H9 (cell line): ENCODE results near the gene TMEM219. TPM values are rescaled to one million over a fixed set of nuclear protein-coding genes. Genes with fewer than 3 reads are reported as not detected.

Source experiments
- DNase-seq: peaks from one replicate; pipeline ENCODE4 v3.0.0-alpha.2; 2017
- H2AFZ ChIP-seq: one replicate; pipeline ENCODE4 v1.6.1; 2013; ENCODE audit warnings: mild to moderate bottlenecking, low read length, control low read depth, moderate library complexity
- H2AK5ac ChIP-seq: 2 replicates; pipeline ENCODE4 v1.6.1; 2013; ENCODE audit warnings: low read length, control low read depth, mixed read lengths; ENCODE audit not compliant: insufficient read length
- H2BK120ac ChIP-seq: one replicate; pipeline ENCODE4 v1.6.1; 2013; ENCODE audit warnings: low read depth, mild to moderate bottlenecking, low read length, control low read depth, inconsistent platforms; ENCODE audit not compliant: poor library complexity, severe bottlenecking
- H2BK12ac ChIP-seq: 2 replicates; pipeline ENCODE4 v1.6.1; 2013; ENCODE audit warnings: low read length, control low read depth, mixed read lengths, low read depth; ENCODE audit not compliant: insufficient read length
- H2BK15ac ChIP-seq: 2 replicates; pipeline ENCODE4 v1.6.1; 2013; ENCODE audit warnings: low read depth, low read length, control low read depth
- H2BK20ac ChIP-seq: one replicate; pipeline ENCODE4 v1.6.1; 2013; ENCODE audit warnings: low read depth, mild to moderate bottlenecking, low read length, control low read depth, inconsistent platforms; ENCODE audit not compliant: poor library complexity, severe bottlenecking
- H2BK5ac ChIP-seq: 2 replicates; pipeline ENCODE4 v1.6.1; 2013; ENCODE audit warnings: low read length, control low read depth, mixed read lengths; ENCODE audit not compliant: insufficient read length
- H3K14ac ChIP-seq: 2 replicates; pipeline ENCODE4 v1.6.1; 2013; ENCODE audit warnings: low read length, control low read depth; ENCODE audit not compliant: insufficient read depth
- H3K18ac ChIP-seq: 2 replicates; pipeline ENCODE4 v1.6.1; 2013; ENCODE audit warnings: low read depth, mild to moderate bottlenecking, mixed read lengths, low read length, control low read depth; ENCODE audit not compliant: insufficient read length
- H3K23ac ChIP-seq: 2 replicates; pipeline ENCODE4 v1.6.1; 2013; ENCODE audit warnings: low read length, control low read depth, mixed read lengths, low read depth; ENCODE audit not compliant: insufficient read length
- H3K23me2 ChIP-seq: 2 replicates; pipeline ENCODE4 v1.6.1; 2013; ENCODE audit warnings: low read depth, mild to moderate bottlenecking, mixed read lengths, low read length, control low read depth; ENCODE audit not compliant: insufficient read length, poor library complexity, severe bottlenecking
- H3K27ac ChIP-seq: 2 replicates; pipeline ENCODE4 v1.5.1; 2013; ENCODE audit warnings: low read length, control low read depth, mixed read lengths, low read depth; ENCODE audit not compliant: insufficient read length
- H3K27me3 ChIP-seq: 2 replicates; pipeline ENCODE4 v1.6.1; 2013; ENCODE audit warnings: low read length, control low read depth, inconsistent platforms; ENCODE audit not compliant: insufficient read depth
- H3K4ac ChIP-seq: 2 replicates; pipeline ENCODE4 v1.6.1; 2013; ENCODE audit warnings: low read depth, mild to moderate bottlenecking, control low read depth, inconsistent platforms, low read length, moderate library complexity
- H3K4me1 ChIP-seq: 2 replicates; pipeline ENCODE4 v1.6.1; 2013; ENCODE audit warnings: low read length, control low read depth, inconsistent platforms; ENCODE audit not compliant: insufficient read depth
- H3K4me2 ChIP-seq: 2 replicates; pipeline ENCODE4 v1.6.1; 2013; ENCODE audit warnings: low read length, control low read depth, mixed read lengths; ENCODE audit not compliant: insufficient read length, insufficient read depth
- H3K56ac ChIP-seq: 2 replicates; pipeline ENCODE4 v1.6.1; 2013; ENCODE audit warnings: low read depth, mild to moderate bottlenecking, mixed read lengths, low read length, control low read depth; ENCODE audit not compliant: insufficient read length
- H3K79me1 ChIP-seq: 2 replicates; pipeline ENCODE4 v1.6.1; 2013; ENCODE audit warnings: low read depth, mild to moderate bottlenecking, moderate library complexity, low read length, control low read depth, inconsistent platforms; ENCODE audit not compliant: insufficient read depth, poor library complexity, severe bottlenecking
- H3K79me2 ChIP-seq: 2 replicates; pipeline ENCODE4 v1.6.1; 2013; ENCODE audit warnings: low read length, control low read depth, inconsistent platforms; ENCODE audit not compliant: insufficient read depth
- H3K9ac ChIP-seq: 2 replicates; pipeline ENCODE4 v1.6.1; 2013; ENCODE audit warnings: low read length, control low read depth, mixed read lengths; ENCODE audit not compliant: insufficient read length; ENCODE audit errors: extremely low read depth
- H3K9me3 ChIP-seq: one replicate; pipeline ENCODE4 v1.6.1; 2013; ENCODE audit warnings: low read depth, low read length, inconsistent platforms; ENCODE audit not compliant: control insufficient read depth
- H3T11ph ChIP-seq: one replicate; pipeline ENCODE4 v1.6.1; 2013; ENCODE audit warnings: mild to moderate bottlenecking, low read length, control low read depth, inconsistent platforms
- H4K20me1 ChIP-seq: one replicate; pipeline ENCODE4 v1.6.1; 2013; ENCODE audit not compliant: control insufficient read depth, insufficient read length, insufficient read depth
- H4K5ac ChIP-seq: 2 replicates; pipeline ENCODE4 v1.6.1; 2013; ENCODE audit warnings: low read depth, mild to moderate bottlenecking, mixed read lengths, low read length, control low read depth; ENCODE audit not compliant: insufficient read length
- H4K8ac ChIP-seq: replicated peaks from 2 replicates; pipeline ENCODE4 v1.6.1; 2013; ENCODE audit warnings: low read length, control low read depth, mixed read lengths, low read depth; ENCODE audit not compliant: insufficient read length
- H4K91ac ChIP-seq: 2 replicates; pipeline ENCODE4 v1.6.1; 2013; ENCODE audit warnings: low read depth, mild to moderate bottlenecking, moderate library complexity, mixed read lengths, low read length, control low read depth; ENCODE audit not compliant: insufficient read length
- H3K27ac Mint-ChIP-seq, 3 experiments: 2 replicates in 2 of 3; 3 replicates in 1 of 3; pipeline ENCODE4 v1.8.0; 2020 to 2021; ENCODE audit warnings: mixed read lengths in 3 of 3, mild to moderate bottlenecking in 1 of 3, moderate library complexity in 1 of 3
- H3K27me3 Mint-ChIP-seq: 2 replicates; pipeline ENCODE4 v1.8.0; 2021; ENCODE audit warnings: low read depth, mild to moderate bottlenecking, moderate library complexity, mixed read lengths
- H3K36me3 Mint-ChIP-seq, 3 experiments: 2 replicates in 2 of 3; 3 replicates in 1 of 3; pipeline ENCODE4 v1.8.0; 2020 to 2021; ENCODE audit warnings: low read depth in 3 of 3, mixed read lengths in 3 of 3; ENCODE audit not compliant: insufficient read depth in 1 of 3
- H3K4me1 Mint-ChIP-seq, 2 experiments: 2 replicates each; pipeline ENCODE4 v1.8.0; 2020; ENCODE audit warnings: mixed read lengths in 2 of 2
- H3K4me3 Mint-ChIP-seq, 2 experiments: 2 replicates in 1 of 2; 3 replicates in 1 of 2; pipeline ENCODE4 v1.8.0; 2020 to 2021; ENCODE audit warnings: mild to moderate bottlenecking in 2 of 2, mixed read lengths in 2 of 2, moderate library complexity in 1 of 2
- H3K9me3 Mint-ChIP-seq, 2 experiments: 2 replicates in 1 of 2; 3 replicates in 1 of 2; pipeline ENCODE4 v1.8.0; 2020; ENCODE audit warnings: mild to moderate bottlenecking in 2 of 2, mixed read lengths in 2 of 2, moderate library complexity in 1 of 2
- WGBS: extraction: QIAGEN DNeasy Blood & Tissue Kit; methylation state at CpG from one replicate; pipeline ENCODE4 v1.1.7; 2013; ENCODE audit warnings: missing lambda C conversion rate, low lambda C conversion rate, mixed read lengths; ENCODE audit not compliant: insufficient read length; ENCODE audit errors: extremely low coverage; 5-methylcytosine and 5-hydroxymethylcytosine counted together
- total RNA-seq: library from RNA; stranded (reverse); gene quantifications from 2 replicates; pipeline ENCODE4 v1.2.1, GENCODE V29; 2021
- TF ChIP-seq, protein P1 (sequence below): fragments of 200-600 bp; sonication (generic); conservative IDR thresholded peaks from 3 replicates; pipeline ENCODE4 v1.8.0; 2021; ENCODE audit warnings: antibody characterized with exemption, mild to moderate bottlenecking

The TMEM219 gene
- total RNA-seq, 1 experiment from 2014 or later = 89.1 TPM

DNA sequence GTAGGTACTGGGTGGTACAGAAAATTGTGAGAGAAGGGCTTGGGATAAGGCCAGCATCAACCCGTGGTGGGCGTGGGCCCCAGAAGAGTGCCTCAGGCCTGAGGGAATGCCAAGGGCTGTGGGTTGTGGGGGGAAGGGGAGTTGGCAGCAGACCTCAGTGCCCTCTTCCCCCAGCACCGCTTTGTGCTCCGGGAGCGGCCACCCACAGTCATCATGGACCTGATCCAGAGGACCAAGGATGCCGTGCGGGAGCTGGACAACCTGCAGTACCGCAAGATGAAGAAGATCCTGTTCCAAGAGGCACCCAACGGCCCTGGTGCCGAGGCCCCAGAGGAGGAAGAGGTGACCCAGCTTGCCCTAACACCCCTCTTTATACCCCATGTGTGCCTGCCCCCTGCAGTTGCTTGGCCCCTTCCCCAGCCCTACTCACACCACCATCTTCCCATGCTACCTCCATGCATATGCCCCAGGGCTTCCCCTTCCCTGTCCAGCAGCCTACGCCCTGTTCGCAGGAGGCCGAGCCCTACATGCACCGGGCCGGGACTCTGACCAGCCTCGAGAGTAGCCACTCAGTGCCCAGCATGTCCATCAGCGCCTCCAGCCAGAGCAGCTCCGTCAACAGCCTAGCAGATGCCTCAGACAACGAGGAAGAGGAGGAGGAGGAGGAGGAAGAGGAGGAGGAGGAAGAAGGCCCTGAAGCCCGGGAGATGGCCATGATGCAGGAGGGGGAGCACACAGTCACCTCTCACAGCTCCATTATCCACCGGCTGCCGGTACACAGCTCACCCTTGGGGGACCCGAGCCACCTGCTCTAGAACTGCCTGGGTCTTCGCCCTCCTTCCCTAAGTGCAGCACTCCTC, 20.9 kb downstream of the TMEM219 start:
- Histone ChIP-seq H3K27me3 (no peaks in the 10 kb centered on the region), H2AFZ (no peak overlapping the region), H4K5ac (no peak overlapping the region), H3K4me2 (no peak overlapping the region), H4K20me1 (no peaks in the 10 kb centered on the region), H3K23ac (no peak overlapping the region), H3K56ac (no peak overlapping the region), H3K23me2 (no peaks in the 10 kb centered on the region), H2BK5ac (no peak overlapping the region), H4K8ac (no peak overlapping the region), H4K91ac (no peak overlapping the region), H2BK15ac (no peak overlapping the region), H2BK120ac (no peak overlapping the region), H3K27ac (no peak overlapping the region), H3K79me1 (no peaks in the 10 kb centered on the region), H3K18ac (no peak overlapping the region), H3T11ph (no peak overlapping the region), H3K4ac (no peak overlapping the region), H2BK20ac (no peak overlapping the region), H3K79me2 (no peaks in the 10 kb centered on the region), H3K4me1 (no peaks in the 10 kb centered on the region), H3K9me3 (no peaks in the 10 kb centered on the region), H3K14ac (no peak overlapping the region), H2AK5ac (no peak overlapping the region), H2BK12ac (no peak overlapping the region), H3K9ac (no peak overlapping the region)
- H3K4me1 Mint-ChIP-seq = no peaks in the 10 kb centered on the region
- WGBS = no CpG with 5 or more reads among the region's 24 CpGs
- peaks cover 54 to 87% (median 82%) of the 10 kb centered on the region in 3 experiments for H3K36me3 Mint-ChIP-seq
- TF ChIP-seq, protein P1, sequence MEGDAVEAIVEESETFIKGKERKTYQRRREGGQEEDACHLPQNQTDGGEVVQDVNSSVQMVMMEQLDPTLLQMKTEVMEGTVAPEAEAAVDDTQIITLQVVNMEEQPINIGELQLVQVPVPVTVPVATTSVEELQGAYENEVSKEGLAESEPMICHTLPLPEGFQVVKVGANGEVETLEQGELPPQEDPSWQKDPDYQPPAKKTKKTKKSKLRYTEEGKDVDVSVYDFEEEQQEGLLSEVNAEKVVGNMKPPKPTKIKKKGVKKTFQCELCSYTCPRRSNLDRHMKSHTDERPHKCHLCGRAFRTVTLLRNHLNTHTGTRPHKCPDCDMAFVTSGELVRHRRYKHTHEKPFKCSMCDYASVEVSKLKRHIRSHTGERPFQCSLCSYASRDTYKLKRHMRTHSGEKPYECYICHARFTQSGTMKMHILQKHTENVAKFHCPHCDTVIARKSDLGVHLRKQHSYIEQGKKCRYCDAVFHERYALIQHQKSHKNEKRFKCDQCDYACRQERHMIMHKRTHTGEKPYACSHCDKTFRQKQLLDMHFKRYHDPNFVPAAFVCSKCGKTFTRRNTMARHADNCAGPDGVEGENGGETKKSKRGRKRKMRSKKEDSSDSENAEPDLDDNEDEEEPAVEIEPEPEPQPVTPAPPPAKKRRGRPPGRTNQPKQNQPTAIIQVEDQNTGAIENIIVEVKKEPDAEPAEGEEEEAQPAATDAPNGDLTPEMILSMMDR = no peak
- no peaks in the 10 kb centered on the region for H3K27me3 Mint-ChIP-seq
- DNase-seq = no peak
- no peak overlapping the region; a peak in 1 of 7 replicates for H3K27ac Mint-ChIP-seq
- no peak overlapping the region for H3K4me3 Mint-ChIP-seq
- H3K9me3 Mint-ChIP-seq = no peaks in the 10 kb centered on the region
